NCI-H1436 (cell line): Measurements from ENCODE around the gene AGAP3.

Source experiments
- DNase-seq: peaks from one replicate; lab custom pipeline; 2025; lab: John Stamatoyannopoulos, UW

AGAP3 gene

DNA sequence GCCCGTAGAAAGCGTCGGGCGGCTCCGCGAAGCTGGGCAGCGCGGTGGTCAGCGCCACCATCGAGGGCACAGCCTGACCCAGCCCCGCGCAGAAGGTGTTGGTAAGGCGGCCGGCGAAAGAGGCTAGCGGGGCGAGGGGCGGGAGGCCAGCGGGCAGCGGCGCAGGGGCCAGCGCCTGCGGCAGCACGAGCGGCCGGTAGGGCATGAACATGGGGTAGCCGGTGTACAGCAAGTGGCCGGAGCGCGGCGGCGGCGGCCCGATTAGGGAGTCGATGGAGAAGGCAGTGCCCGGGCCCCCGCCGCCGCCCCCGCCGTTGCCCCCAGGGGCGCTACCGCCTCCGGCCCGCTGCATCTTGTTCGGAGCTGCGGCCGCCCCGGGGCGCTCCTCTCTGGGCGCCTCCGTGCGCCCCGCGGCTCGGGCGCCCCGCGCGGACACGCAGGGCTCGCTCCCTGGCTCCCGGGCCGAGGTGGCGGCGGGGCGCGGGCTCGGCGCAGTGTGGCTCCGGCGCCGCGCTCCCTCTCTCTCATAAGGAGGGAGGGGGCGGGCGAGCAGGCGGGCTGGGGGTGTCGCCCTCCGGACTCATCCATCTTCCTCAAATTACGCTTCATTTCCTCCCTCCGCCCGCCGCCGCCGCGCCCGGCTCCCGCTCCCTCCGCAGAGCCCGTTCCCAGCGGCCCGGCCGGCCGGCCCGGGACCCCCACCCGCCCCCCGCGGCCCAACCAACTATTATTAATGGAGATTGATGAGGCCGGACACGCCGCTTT lies 81.1 kb downstream of the AGAP3 start, which contains the start of gene GBX1:
GBX1 (minus strand) TSS at position 498 of the 765 bp plus-strand sequence; CDS start at position 352, 146 bp downstream.
- no peak for DNase-seq

- DNase-seq, result no peak
Observed at GRCh38 chr7:151168003-151168786, 81.9 kb downstream of the AGAP3 start.

- DNase-seq, result no peak
Observed at GRCh38 chr7:151168787-151169162, 82.5 kb downstream of the AGAP3 start.

GRCh38 chr7:151172273-151173141 lies 86.2 kb downstream of the AGAP3 start:
- peak; percentile 56 for DNase-seq

DNA sequence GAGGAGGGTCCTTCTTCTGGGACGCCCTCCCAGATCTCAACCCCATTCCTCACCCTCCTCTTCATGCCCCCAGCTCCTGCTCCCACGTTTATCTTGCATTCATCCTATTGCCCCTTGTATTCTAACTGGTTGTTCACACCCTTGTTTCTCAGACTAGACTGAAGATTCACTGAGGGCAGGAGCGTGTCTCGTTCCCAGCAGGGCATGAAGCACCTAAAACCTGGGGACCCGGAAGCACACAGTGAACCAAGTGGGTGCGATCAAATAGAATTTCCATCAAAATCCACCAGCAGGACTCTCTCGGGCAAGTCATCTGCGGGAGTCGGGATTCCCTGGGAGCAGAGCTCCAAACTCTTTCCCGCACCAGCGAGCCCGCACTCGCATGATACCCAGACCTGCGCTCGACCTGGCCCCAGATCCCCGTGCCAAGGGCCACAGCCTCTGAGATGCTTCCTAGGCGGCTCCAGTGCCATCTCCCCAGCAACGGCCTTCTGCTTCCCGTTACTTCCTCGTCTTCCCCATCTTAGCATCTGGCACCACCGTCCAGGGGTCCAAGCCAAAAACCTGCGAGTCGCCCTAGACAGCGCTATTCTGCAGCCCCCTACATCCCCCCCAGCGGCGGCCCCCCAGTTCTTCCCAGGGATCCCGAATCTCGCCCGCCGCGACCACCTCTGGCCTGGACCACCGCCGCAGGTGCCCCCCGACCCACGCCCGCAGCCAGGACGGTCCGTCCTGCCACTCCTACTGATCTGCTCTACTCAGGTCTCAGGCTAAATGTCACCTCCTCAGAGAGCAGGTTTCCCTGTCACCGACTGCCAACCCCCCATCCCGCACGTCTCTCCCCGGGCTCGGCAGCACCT lies 87.3 kb downstream of the AGAP3 start:
- DNase-seq, result no peak

DNA sequence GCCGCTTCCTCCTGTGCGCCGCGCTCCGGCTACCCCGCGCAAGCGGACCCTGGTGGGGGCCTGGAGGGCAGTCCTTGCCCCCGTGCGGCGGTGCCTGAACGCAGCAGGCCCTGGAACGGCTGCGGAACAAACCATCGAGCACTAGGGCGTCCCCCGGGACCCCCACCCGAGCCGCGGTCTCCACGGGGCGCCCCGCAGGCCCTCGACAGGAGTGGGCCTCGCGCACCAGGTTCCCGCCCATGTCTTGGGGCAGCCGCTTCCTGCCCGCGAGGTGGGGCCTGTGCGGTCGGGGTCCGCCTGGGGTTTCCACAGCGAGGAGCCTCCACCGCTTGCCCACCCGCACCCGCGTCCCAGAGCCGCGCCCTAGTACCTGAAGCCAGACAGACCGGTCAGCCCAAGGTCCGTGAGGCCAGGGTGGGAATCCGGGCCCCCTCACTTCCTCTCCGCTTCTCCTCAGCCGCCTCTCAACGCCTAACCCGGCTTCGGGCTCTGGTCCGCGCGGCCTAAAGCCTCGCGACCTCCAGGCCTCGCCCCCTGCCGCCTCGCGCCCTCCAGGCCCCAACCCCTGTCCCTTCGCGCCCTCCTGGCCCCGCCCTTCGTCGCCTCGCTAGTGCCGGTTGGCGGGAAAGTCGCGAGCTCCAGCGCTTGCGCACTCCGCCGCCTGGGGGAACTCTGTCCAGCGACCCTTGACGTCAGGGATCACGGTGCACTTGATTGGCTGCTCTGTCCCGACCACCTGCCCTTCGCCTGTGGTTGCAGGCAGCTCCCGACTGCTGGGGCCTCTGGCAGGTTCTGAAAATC lies 88.2 kb downstream of the AGAP3 start:
- DNase-seq, result no peak

DNA sequence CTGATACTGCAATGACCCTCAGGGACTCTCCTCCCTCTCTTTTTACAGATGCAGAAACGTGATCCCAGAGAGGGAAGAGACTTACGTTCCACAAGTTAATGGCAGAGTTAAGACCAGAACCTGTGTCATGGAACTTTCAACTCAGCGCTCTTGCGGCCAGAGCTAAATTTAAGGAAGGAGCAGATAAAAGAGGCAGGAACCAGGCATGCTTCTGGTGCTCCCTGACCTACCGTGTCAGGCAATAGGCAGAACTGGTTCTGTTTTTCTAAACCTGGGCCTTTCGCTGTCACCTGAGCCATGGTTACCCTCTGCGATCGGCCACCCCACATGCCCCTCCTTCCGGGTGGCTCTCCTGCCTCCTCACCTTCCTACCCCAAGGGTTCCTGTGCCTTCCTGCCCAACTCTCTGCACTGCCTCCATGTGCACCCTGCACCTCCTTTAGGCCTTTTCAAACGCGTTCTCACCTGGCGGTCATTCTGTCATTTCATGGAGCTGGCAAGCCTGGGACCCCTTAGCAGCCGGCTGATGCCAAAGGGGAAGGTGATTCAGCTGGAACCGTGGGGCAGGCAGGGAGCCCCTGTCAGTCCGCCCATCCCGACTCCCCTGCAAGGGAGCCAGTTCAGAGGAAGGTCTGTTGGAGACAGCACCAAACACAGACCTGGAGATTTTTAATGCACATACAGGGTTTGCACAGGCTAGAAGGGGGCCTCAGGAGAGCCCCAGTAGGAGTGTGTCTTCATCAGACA lies 88.9 kb downstream of the AGAP3 start:
- DNase-seq, result no peak

DNA sequence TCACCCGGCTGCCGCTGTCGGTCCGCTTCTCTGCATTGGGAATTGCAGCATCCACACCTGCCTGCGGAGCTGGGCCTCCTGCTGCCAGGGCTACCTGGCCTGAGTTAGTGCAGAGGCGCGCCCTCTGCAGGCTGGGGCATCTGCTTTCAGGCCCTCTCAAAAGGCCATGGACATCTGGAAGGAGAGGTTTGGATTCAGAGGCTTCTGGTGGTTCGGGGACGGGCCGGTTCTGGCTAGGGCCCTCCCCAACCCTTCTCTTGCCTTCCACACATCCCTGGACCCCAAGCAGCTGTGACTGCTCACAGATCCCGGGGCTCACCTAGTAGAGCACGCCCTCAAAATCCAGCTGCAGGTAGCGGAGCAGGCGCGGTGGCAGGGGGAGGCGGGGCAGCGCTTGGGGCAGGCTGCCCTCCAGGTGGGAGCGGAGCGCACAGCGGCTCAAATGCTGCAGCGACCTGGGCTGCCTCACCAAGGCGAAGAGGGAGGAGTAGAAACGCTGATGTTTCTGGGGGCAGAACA lies 89.6 kb downstream of the AGAP3 start:
- DNase-seq, result no peak

- DNase-seq, result no peak
Observed at GRCh38 chr7:151176401-151176800, 90.1 kb downstream of the AGAP3 start.

DNA sequence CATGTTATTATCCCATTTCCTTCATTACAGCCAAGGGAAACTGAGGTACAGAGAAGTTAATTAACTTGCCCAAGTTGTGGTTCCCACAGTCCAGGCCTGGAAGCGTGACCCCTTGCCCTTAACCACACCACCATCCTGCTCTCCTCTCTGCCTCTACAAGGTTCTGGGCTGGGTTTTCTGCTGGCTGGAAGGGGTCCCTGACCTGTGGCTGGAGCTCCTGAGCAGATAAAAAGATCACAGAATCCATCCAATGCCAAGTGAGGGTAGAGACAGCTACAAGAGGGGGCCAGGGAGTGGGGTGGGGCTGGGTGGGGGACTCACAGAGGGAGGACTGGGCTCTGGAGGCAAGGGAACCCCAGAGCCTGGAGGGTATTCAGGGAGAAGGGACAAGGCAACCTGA lies 91.0 kb downstream of the AGAP3 start:
- no peak for DNase-seq

DNA sequence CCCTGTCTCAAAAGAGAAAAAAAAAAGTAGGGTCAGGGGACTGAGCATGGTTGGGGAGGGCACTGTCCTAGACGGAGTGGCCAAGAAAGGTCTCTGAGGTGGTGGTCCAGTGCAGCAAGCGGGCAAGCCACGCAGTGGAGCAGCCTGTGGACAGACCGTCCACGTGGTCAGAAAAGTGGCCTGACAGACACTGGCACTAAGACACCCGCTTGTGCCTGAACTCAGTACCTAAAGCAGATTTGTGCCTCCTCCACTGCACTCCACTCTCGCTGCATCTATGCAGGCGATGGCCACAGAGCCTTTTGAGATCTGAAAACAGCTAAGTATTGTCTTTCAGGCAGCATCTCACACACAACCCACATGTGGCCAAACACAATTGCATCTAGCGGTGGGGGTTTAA lies 92.0 kb downstream of the AGAP3 start:
- DNase-seq, result no peak

GRCh38 chr7:151178831-151179230 lies 92.6 kb downstream of the AGAP3 start:
- DNase-seq, result no peak

DNA sequence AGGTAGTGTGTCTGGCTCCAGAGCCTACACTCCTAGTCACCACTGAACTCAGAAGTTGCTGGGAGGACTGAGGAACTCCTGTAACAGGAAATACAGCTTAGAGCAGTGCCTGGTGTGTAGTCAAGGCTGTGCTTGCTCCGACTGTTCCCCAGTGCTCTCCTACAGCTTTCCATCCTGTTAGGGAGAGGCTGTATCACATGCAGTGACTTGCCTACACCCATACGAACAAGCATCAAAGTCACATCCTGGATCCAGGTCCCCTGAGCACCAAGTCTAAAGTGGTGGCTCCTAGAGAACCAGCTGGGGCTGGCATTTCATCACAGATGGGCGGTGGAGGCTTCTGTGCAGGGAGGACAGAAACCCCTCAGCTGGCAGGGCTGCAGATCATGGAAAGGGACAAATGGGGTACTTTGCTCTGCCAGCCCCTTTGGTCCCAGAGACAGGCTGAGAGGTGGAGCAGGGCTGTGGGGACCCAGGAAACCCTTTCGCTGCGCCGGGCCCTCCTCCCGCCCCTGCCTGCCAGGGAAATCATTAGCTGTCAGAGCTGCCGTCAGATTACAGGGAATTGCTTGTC lies 93.1 kb downstream of the AGAP3 start:
- DNase-seq, result no peak

DNA sequence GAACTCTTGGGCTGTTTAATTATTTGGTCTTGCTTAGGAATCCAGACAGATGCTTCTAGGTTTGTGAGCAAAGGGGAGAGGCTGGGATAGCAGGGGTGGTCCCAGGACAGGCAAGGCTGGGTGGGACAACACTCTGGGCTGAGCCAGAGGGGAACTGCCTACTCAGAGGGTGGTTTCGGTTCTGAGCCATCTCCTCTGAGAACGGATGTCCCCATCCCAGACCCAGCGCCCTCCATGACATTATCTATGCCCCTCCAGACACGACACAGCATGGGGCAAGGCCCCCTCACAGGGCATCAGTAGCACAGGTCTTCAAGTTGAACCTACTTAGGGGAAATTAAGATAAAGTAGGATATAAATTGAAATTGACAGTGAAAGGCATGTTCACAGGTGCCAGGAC lies 93.7 kb downstream of the AGAP3 start:
- DNase-seq, result no peak

DNA sequence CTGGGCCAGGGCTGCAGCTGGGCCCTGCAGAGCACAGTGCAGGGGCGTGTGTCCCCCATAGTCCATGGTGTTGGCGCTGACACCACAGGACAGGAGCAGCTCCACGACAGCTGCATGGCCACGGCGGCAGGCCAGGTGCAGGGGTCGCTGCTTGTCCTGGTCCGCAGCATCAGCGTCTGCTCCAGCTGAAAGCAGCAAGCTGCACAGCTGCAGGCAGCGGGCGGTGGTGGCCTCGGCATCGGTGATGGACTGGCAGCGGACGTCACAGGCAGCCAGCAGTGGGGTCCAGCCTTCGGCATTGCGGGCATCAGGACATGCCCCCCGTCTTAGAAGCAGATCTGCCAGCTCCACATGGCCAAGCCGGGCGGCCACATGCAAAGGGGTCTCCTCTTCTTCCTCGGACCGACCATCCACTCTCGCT lies 94.7 kb downstream of the AGAP3 start:
- no peak for DNase-seq

- no peak for DNase-seq
Observed at GRCh38 chr7:151185762-151186639, 99.7 kb downstream of the AGAP3 start.

- DNase-seq, result no peak
Observed at GRCh38 chr7:151186640-151187408, 100.5 kb downstream of the AGAP3 start, which contains the start of gene ASB10. Gene ASB10 (minus strand): TSS chr7:151187250. CDS start chr7:151187130, 120 bp downstream.
